Smooth muscle cell of the brain vasculature (primary cell): ENCODE data around the gene LGALS16.
"Not testable (repeated sequence)": the region's sequence is repeated elsewhere in the genome, so short reads cannot be mapped to it uniquely, and the experiment has no call there.

Experiments
- DNase-seq: peaks from one replicate; pipeline ENCODE4 v3.0.0-alpha.2; 2012; ENCODE audit warnings: low read depth, low spot score

Gene LGALS16

DNA sequence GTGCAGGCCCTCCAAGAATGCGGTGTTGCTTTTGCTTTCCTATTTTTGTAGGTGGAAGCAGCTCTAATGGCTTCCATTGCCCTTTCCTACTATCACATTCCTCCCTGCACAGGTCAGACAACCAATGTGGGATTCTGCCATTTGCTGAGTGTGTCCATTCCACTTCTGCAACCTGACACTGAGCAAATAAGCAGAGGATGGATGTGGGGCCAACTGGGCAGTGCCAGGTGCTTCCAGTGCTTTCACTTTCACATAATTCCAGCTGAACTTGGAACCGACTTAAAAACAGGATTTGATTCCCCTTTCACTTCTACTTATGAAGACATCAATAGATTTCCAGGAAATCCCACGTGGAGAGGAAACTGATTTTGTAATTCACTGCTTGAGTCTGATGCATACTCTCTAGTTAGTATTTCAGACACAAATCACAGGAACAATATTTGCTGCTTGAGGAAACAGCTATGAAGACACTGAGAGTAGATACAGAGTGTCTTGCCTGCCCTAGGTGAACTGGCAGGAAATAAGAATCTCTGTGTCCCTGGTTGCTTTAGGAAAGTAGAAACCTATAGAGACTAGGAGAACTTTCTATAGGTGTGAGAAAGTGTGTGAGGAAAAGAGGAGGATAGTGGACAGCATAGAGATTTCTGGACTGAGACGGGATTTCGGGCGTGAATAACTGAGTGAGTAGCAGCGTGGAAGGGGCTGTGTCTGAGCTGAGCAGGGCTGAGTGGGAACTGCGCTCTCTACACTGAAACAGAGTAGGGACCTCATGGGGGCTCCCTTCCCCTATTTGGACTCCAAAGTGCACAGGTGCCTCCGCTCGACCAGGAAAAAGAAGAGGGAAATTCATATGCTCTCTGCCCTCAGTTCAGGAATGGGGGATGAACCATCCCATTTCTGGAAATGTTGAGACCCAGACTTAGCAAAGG lies 22.5 kb downstream of the LGALS16 start:
- no peak for DNase-seq

GRCh38 chr19:39679056-39679790 lies 23.5 kb downstream of the LGALS16 start:
- DNase-seq: no peak

DNA sequence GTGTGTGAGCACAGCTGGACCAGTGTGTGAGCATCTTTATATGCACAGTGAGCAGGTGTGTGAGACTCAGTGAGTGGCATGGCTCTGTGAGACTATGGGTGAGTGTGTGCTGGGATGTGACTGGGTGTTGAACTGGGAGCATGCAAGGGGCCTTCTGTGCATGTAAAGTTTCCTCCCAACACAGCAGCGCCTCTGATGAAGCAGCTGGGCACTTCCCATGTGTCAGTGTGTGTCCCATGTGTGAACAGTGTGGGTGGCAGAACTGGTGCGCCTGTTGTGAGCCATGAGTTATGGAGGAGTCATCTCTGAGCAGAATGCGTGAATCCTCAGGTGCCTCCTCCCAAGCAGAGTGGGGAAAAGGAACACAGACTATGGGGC lies 24.1 kb downstream of the LGALS16 start:
- no peak for DNase-seq

- no peak for DNase-seq
These were observed 24.9 kb downstream of the LGALS16 start for GRCh38 chr19:39680593-39680992.

- DNase-seq: no peak
These were observed 25.7 kb downstream of the LGALS16 start for GRCh38 chr19:39681416-39681815.

- no peak for DNase-seq
These were observed 28.6 kb downstream of the LGALS16 start for GRCh38 chr19:39684267-39684666.

- no peak for DNase-seq
These were observed 31.0 kb downstream of the LGALS16 start for GRCh38 chr19:39686739-39687138.

GRCh38 chr19:39688637-39689036 lies 32.9 kb downstream of the LGALS16 start:
- DNase-seq: not testable (repeated sequence)

- no peak for DNase-seq
These were observed 36.5 kb downstream of the LGALS16 start for GRCh38 chr19:39692166-39692565.

GRCh38 chr19:39692822-39693221 lies 37.1 kb downstream of the LGALS16 start:
- no peak for DNase-seq

GRCh38 chr19:39695759-39696158 lies 40.0 kb downstream of the LGALS16 start:
- no peak for DNase-seq

DNA sequence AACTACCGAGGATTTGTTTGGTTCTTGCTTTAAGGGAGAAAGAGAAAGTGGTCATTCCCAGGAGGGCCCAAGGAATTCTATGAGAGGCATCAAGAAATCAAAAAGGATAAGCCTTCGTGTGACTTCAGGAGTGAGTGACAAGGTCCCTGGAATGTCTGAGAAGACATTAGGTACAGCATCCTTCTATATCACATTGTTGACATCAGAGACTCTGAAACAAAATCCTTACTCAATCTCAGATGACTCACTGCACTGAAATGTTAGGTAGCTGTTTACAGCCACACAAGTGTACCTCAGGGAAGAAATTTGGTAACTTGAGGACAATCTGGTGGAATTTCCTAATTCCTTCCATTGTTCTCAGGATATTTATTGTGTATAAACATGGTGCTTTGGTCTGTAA lies 40.7 kb downstream of the LGALS16 start:
- no peak for DNase-seq

- DNase-seq: no peak
These were observed 42.8 kb downstream of the LGALS16 start for GRCh38 chr19:39698535-39698934.

DNA sequence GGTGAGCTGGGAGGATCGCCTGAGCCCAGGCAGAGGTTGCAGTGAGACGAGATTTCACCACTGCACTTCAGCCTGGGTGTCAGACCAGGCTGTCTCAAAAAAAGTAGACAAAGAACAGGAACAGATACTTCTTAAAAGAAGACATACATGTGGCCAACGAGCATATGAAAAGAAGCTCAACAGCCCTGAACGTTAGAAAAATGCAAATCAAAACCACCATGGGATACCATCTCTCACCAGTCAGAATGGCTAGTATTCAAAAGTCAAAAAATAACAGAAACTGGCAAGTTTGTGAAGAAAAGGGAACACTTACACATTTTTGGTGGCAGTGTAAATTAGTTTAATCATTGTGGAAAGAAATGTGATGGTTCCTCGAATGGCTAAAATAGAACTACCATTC lies 45.6 kb downstream of the LGALS16 start:
- DNase-seq: no peak

DNA sequence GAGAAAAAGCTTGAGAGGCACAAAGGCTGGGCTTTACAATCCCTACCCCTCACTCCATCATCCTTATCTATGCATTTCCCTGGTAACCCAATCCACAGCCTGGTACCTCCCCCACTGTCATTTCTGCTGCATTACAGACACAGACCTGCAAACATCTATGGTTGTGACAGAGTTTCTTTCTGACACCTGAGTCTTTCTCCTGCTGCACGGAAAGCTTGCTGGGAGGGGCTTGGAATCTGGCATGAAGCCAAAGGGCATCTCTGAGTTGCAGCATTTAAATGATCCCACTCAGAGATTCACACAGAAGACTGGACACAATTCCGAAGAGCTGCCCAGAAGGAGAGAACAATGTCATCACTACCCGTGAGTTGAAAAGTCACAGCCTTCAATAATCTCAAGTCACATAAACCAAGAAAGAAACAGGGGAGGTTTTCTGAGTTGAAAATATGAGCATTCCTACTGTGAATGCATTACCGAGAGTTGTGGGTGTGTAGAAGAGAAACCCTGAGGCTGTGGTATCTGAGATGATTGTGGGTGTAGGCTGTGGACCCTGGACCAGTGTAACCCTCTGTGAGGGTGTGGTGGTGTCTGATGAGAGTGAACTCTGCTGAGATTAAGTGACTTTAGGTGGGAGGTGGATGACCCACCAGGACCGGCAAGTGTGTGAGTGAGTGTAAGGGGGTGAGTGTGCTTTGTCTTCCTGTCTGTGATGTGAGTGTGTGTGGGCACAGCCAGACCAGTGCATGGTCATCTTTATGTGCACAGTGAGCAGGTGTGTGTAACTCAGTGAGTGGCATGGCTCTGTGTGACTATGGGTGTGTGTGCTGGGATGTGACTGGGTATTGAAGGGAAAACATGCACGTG lies 48.7 kb downstream of the LGALS16 start, which contains the start of gene LGALS14:
Gene LGALS14, plus strand, starts transcription at position 301 of the 864 bp plus-strand sequence. Its CDS starts 48 bp downstream, at position 349.
- no peak for DNase-seq

DNA sequence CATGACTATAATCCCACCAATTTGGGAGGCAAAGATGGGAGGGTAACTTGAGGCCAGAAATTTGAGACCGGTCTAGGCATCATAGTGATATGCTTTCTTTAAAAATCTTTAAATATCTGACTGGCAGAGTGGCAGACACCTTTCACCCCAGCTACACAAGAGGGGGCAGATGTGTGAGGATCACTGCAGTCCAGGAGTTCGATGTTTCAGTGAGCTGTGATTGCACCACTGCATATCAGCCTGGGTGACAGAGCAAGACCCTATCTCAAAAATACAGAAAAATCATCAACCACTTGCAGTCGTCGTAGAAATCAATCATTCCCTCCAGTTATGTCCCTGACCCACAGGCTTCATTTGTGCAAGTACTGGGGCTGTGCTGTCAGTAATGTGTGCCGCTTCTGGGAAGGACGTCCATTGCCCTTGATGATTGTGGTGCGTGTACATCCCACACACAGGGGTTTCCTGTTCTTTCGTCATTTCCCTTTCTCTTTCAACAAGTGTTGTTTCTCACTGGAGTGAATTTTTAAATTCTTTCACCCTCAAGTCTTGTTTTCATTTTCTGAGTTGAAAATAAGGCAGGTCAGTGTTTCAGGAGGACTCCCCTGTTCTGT lies 50.0 kb downstream of the LGALS16 start:
- no peak for DNase-seq

- DNase-seq: no peak
These were observed 52.9 kb downstream of the LGALS16 start for GRCh38 chr19:39708594-39708993.

- DNase-seq: no peak
These were observed 53.5 kb downstream of the LGALS16 start for GRCh38 chr19:39709026-39709872.
